IMR-90 (cell line): ENCODE data around the gene ZNF821. TPM values are rescaled to one million over a fixed set of nuclear protein-coding genes. Genes with fewer than 3 reads are reported as not detected.

Experiments used
- ATAC-seq: fragments of 200-7000 bp; cut with Tn5 transposase; 2 replicates; pipeline ENCODE4 v1.9.1; 2020; ENCODE audit warnings: low read depth, mild to moderate bottlenecking, moderate library complexity
- BruUV-seq: library from RNA; stranded (reverse); fragments of 400-500 nt; replicated peaks from 2 replicates; lab custom pipeline; 2021; lab: Mats Ljungman, UMichigan
- CTCF ChIA-PET: fragments of 300-600 bp; formaldehyde crosslinking; extraction: SDS; loops from one replicate; lab custom pipeline; 2021; ENCODE audit warnings: antibody characterized with exemption; lab: Yijun Ruan, JAX
- POLR2A ChIA-PET: fragments of 300-600 bp; sonication (Branson Sonifier 250); formaldehyde crosslinking; loops from one replicate; lab custom pipeline; 2022; ENCODE audit warnings: antibody characterized with exemption; ENCODE audit not compliant: unreplicated experiment; lab: Charles Lee
- DNase-seq: peaks from one replicate; pipeline ENCODE4 v3.0.0; 2013
- H2AFZ ChIP-seq: replicated peaks from 2 replicates; pipeline ENCODE3; 2013; ENCODE audit warnings: low read length, mild to moderate bottlenecking; ENCODE audit not compliant: poor library complexity
- H2AK5ac ChIP-seq: 2 replicates; pipeline ENCODE4 v1.6.1; 2013; ENCODE audit warnings: low read depth, low read length, inconsistent platforms
- H2AK9ac ChIP-seq: replicated peaks from 2 replicates; pipeline ENCODE3; 2013; ENCODE audit warnings: mild to moderate bottlenecking, low read depth, low read length, moderate library complexity; ENCODE audit not compliant: poor library complexity
- H2BK120ac ChIP-seq: 2 replicates; pipeline ENCODE4 v1.6.1; 2013; ENCODE audit warnings: low read depth, low read length, inconsistent platforms
- H2BK15ac ChIP-seq: 3 replicates; pipeline ENCODE4 v1.6.1; 2013; ENCODE audit warnings: low read depth, low read length, inconsistent platforms
- H2BK20ac ChIP-seq: 2 replicates; pipeline ENCODE4 v1.6.1; 2013; ENCODE audit warnings: low read depth, mild to moderate bottlenecking, inconsistent platforms, low read length, moderate library complexity
- H2BK5ac ChIP-seq: 2 replicates; pipeline ENCODE4 v1.6.1; 2013; ENCODE audit warnings: mild to moderate bottlenecking, low read depth, low read length, inconsistent platforms; ENCODE audit not compliant: poor library complexity, severe bottlenecking
- H3K14ac ChIP-seq: replicated peaks from 2 replicates; pipeline ENCODE4 v1.6.1; 2013; ENCODE audit warnings: low read depth, low read length, inconsistent platforms
- H3K18ac ChIP-seq: 2 replicates; pipeline ENCODE4 v1.6.1; 2013; ENCODE audit warnings: low read depth, low read length, control low read depth
- H3K23ac ChIP-seq: 2 replicates; pipeline ENCODE4 v1.6.1; 2013; ENCODE audit warnings: low read depth, low read length, inconsistent platforms
- H3K27ac ChIP-seq: 2 replicates; pipeline ENCODE4 v1.5.1; 2013; ENCODE audit warnings: mild to moderate bottlenecking, control low read depth, low read length; ENCODE audit not compliant: insufficient read depth
- H3K27me3 ChIP-seq: 2 replicates; pipeline ENCODE4 v1.6.1; 2013; ENCODE audit warnings: low read length; ENCODE audit not compliant: control insufficient read depth, insufficient read depth
- H3K36me3 ChIP-seq: 2 replicates; pipeline ENCODE4 v1.6.1; 2013; ENCODE audit warnings: low read length, mixed read lengths; ENCODE audit not compliant: control insufficient read depth, insufficient read depth
- H3K4ac ChIP-seq: 2 replicates; pipeline ENCODE4 v1.6.1; 2013; ENCODE audit warnings: low read depth, low read length, inconsistent platforms
- H3K4me1 ChIP-seq: 2 replicates; pipeline ENCODE4 v1.6.1; 2013; ENCODE audit warnings: low read length, mixed read lengths; ENCODE audit not compliant: control insufficient read depth, insufficient read depth
- H3K4me2 ChIP-seq: 2 replicates; pipeline ENCODE4 v1.6.1; 2013; ENCODE audit warnings: low read depth, mild to moderate bottlenecking, control low read depth, low read length, moderate library complexity
- H3K4me3 ChIP-seq: 2 replicates; pipeline ENCODE4 v1.5.1; 2013; ENCODE audit warnings: low read depth, mild to moderate bottlenecking, control low read depth, low read length, moderate library complexity; ENCODE audit not compliant: insufficient read depth
- H3K56ac ChIP-seq: 2 replicates; pipeline ENCODE4 v1.6.1; 2013; ENCODE audit warnings: low read length, inconsistent platforms; ENCODE audit not compliant: insufficient read depth; ENCODE audit errors: extremely low read depth
- H3K79me1 ChIP-seq, 2 experiments: 2 replicates each; pipeline ENCODE4 v1.6.1; 2013; ENCODE audit warnings: low read length in 2 of 2, inconsistent platforms in 1 of 2, low read depth in 1 of 2
- H3K9ac ChIP-seq: 2 replicates; pipeline ENCODE4 v1.6.1; 2013; ENCODE audit warnings: low read depth, low read length, control low read depth
- H3K9me1 ChIP-seq: 2 replicates; pipeline ENCODE4 v1.6.1; 2013; ENCODE audit warnings: low read length, inconsistent platforms; ENCODE audit not compliant: insufficient read depth
- H3K9me3 ChIP-seq: 2 replicates; pipeline ENCODE4 v1.6.1; 2013; ENCODE audit warnings: low read length; ENCODE audit not compliant: control insufficient read depth, insufficient read depth
- H4K20me1 ChIP-seq: 2 replicates; pipeline ENCODE4 v1.6.1; 2013; ENCODE audit warnings: low read length, inconsistent platforms; ENCODE audit not compliant: insufficient read depth
- H4K5ac ChIP-seq: 2 replicates; pipeline ENCODE4 v1.6.1; 2013; ENCODE audit warnings: mild to moderate bottlenecking, low read depth, low read length, control low read depth
- H4K8ac ChIP-seq, 2 experiments: 2 replicates each; pipeline ENCODE4 v1.6.1; 2013; ENCODE audit warnings: low read depth in 2 of 2, low read length in 2 of 2, control low read depth in 1 of 2, inconsistent platforms in 1 of 2
- H4K91ac ChIP-seq: 2 replicates; pipeline ENCODE4 v1.6.1; 2013; ENCODE audit warnings: low read depth, low read length, inconsistent platforms; ENCODE audit not compliant: insufficient read depth
- BHLHE40 ChIP-seq: fragments of 150-350 bp; IDR thresholded peaks from 2 replicates; pipeline ENCODE4 v1.6.1; 2016; ENCODE audit warnings: mild to moderate bottlenecking, low read depth, low read length
- CEBPB ChIP-seq: IDR thresholded peaks from 2 replicates; pipeline ENCODE4 v1.6.1; 2012; ENCODE audit warnings: low read depth, low read length, improper control_type of control experiment
- CHD1 ChIP-seq: IDR thresholded peaks from 2 replicates; pipeline ENCODE4 v1.6.1; 2012; ENCODE audit warnings: low read depth, low read length, improper control_type of control experiment
- CTCF ChIP-seq: conservative IDR thresholded peaks from 2 replicates; pipeline ENCODE4 v1.5.1; 2012; ENCODE audit warnings: mild to moderate bottlenecking, low read depth, low read length, improper control_type of control experiment
- ELK1 ChIP-seq: fragments of 150-350 bp; IDR thresholded peaks from 2 replicates; pipeline ENCODE4 v1.6.1; 2016; ENCODE audit warnings: low read depth, mild to moderate bottlenecking, low read length, moderate library complexity, borderline replicate concordance
- FOS ChIP-seq: fragments of 150-350 bp; IDR thresholded peaks from 2 replicates; pipeline ENCODE4 v1.6.1; 2016; ENCODE audit warnings: low read depth, low read length
- MAFK ChIP-seq: IDR thresholded peaks from 2 replicates; pipeline ENCODE4 v1.6.1; 2012; ENCODE audit warnings: low read depth, low read length, improper control_type of control experiment
- MAZ ChIP-seq: IDR thresholded peaks from 2 replicates; pipeline ENCODE4 v1.6.1; 2012; ENCODE audit warnings: low read depth, mild to moderate bottlenecking, low read length, improper control_type of control experiment, moderate library complexity, borderline replicate concordance
- MXI1 ChIP-seq: IDR thresholded peaks from 2 replicates; pipeline ENCODE4 v1.6.1; 2012; ENCODE audit warnings: low read depth, mild to moderate bottlenecking, low read length, moderate library complexity, borderline replicate concordance
- NFE2L2 ChIP-seq: fragments of 150-350 bp; IDR thresholded peaks from 2 replicates; pipeline ENCODE4 v1.6.1; 2016; ENCODE audit warnings: low read depth, mild to moderate bottlenecking, low read length
- POLR2A ChIP-seq: IDR thresholded peaks from 2 replicates; pipeline ENCODE4 v1.6.1; 2012; ENCODE audit warnings: mild to moderate bottlenecking, low read depth, low read length
- RAD21 ChIP-seq: IDR thresholded peaks from 2 replicates; pipeline ENCODE4 v1.6.1; 2012; ENCODE audit warnings: low read length, improper control_type of control experiment
- RCOR1 ChIP-seq: IDR thresholded peaks from 2 replicates; pipeline ENCODE4 v1.6.1; 2012; ENCODE audit warnings: mild to moderate bottlenecking, low read length, improper control_type of control experiment; ENCODE audit not compliant: insufficient replicate concordance
- RFX5 ChIP-seq: IDR thresholded peaks from 2 replicates; pipeline ENCODE4 v1.8.0; 2012; ENCODE audit warnings: low read depth, mild to moderate bottlenecking, low read length, moderate library complexity
- SMC3 ChIP-seq: fragments of 150-350 bp; IDR thresholded peaks from 2 replicates; pipeline ENCODE4 v1.6.1; 2016; ENCODE audit warnings: low read depth, mild to moderate bottlenecking, antibody characterized with exemption, low read length, moderate library complexity
- USF2 ChIP-seq: fragments of 150-350 bp; IDR thresholded peaks from 2 replicates; pipeline ENCODE4 v1.6.1; 2017; ENCODE audit warnings: mild to moderate bottlenecking, antibody characterized with exemption, low read length, low read depth
- WGBS, 2 experiments: methylation state at CpG; one replicate each; pipeline versions ENCODE4 v1.1.5 to v1.1.7; 2013; ENCODE audit warnings: missing lambda C conversion rate in 2 of 2; ENCODE audit not compliant: insufficient read length in 1 of 2; ENCODE audit errors: extremely low coverage in 2 of 2; 5-methylcytosine and 5-hydroxymethylcytosine counted together
- dilution Hi-C: fragments of 300-500 bp; cut with HindIII; formaldehyde crosslinking; loops from one replicate; pipeline ENCODE4 v1.14.3; 2018; ENCODE audit warnings: low sequenced_read_pairs; ENCODE audit not compliant: unreplicated experiment
- in situ Hi-C: fragments of 300-500 bp; cut with MboI; formaldehyde crosslinking; loops from 3 replicates; pipeline ENCODE4 v1.14.3; 2019; ENCODE audit warnings: low sequenced_read_pairs, inconsistent platforms, mixed read lengths
- intact Hi-C: fragments of 100-400 bp; cut with micrococcal nuclease; formaldehyde crosslinking; loops from 2 replicates; pipeline ENCODE4 v1.10.0; 2022
- polyA plus RNA-seq, 3 experiments: library from polyadenylated mRNA; depleted of rRNA; stranded (reverse); fragments of >200 nt; gene quantifications; 2 replicates each; pipeline ENCODE4 v1.2.3, GENCODE V29; 2012; ENCODE audit warnings: low replicate concordance in 1 of 3
- total RNA-seq: library from RNA; depleted of rRNA; stranded (reverse); fragments of >200 nt; gene quantifications from 2 replicates; pipeline ENCODE4 v1.2.3, GENCODE V29; 2012

ZNF821 gene
- total and polyA plus RNA-seq, 2 of the 4 experiments (the other 2 are of a cell fraction): 5.9 to 6.0 TPM

- Histone ChIP-seq H3K27ac (no peak overlapping the region), H3K14ac (no peak overlapping the region), H2BK20ac (no peak overlapping the region), H4K5ac (no peak overlapping the region), H2AK9ac (no peak overlapping the region), H3K27me3 (no peaks in the 10 kb centered on the region), H3K79me1 (peaks cover 28 to 77% of the 10 kb centered on the region in 2 experiments), H3K4me2 (no peak overlapping the region), H4K8ac (no peak overlapping the region), H3K4me3 (no peak overlapping the region), H4K91ac (no peak overlapping the region), H3K18ac (no peak overlapping the region), H3K23ac (no peak overlapping the region), H2AFZ (no peak overlapping the region), H3K9me1 (peaks cover 21% of the 10 kb centered on the region), H3K4me1 (no peaks in the 10 kb centered on the region), H3K56ac (no peak overlapping the region), H4K20me1 (peaks cover 25% of the 10 kb centered on the region), H2AK5ac (no peak overlapping the region), H3K9me3 (no peaks in the 10 kb centered on the region), H3K4ac (no peak overlapping the region), H2BK120ac (no peak overlapping the region), H3K9ac (no peak overlapping the region), H2BK15ac (no peak overlapping the region), H3K36me3 (peaks cover 54% of the 10 kb centered on the region), H2BK5ac (no peak overlapping the region)
- dilution Hi-C loops (no loop called here), in situ Hi-C loops (no loop called here), intact Hi-C loops (no loop called here)
- DNase-seq (no peak), ATAC-seq (no peak)
- no peak for TF ChIP-seq MAFK
- TF ChIP-seq NFE2L2: no peak
- TF ChIP-seq MXI1: no peak
- TF ChIP-seq RAD21: no peak
- TF ChIP-seq CTCF: no peak
- no peak for TF ChIP-seq FOS
- TF ChIP-seq RFX5: no peak
- no peak for TF ChIP-seq POLR2A
- no peak for TF ChIP-seq MAZ
- no peak for TF ChIP-seq CHD1
- TF ChIP-seq CEBPB: no peak
- no peak for TF ChIP-seq USF2
- no peak for TF ChIP-seq RCOR1
- TF ChIP-seq BHLHE40: no peak
- TF ChIP-seq SMC3: no peak
- TF ChIP-seq ELK1: no peak
- CTCF ChIA-PET: interaction anchor here (0.6 kb wide), 1 partner anchor 22 kb away, joined by 3 read pairs; no protein-coding TSS in a partner anchor
- no TSS peak for BruUV-seq
- POLR2A ChIA-PET: no interaction called here
- no CpG with 5 or more reads among the region's 4 CpGs for WGBS, 2 experiments
Measured at GRCh38 chr16:71853413-71853812, 30.6 kb downstream of the ZNF821 start.
